Measurements from ENCODE around the gene E2F6. TPM values are rescaled to one million over a fixed set of nuclear protein-coding genes. Genes with fewer than 3 reads are reported as not detected.

E2F6 gene
- total RNA-seq (ENCODE audit: low replicate concordance), result 14.2 and 19.4 TPM in 2 replicates
- long read RNA-seq, transcript E2F6-202 (7 exons, 3,218 nt), result major isoform, 6 of 11 reads
- long read RNA-seq, partial matches to known transcripts, result 1 of 11 reads
- long read RNA-seq, other reads (novel, unspliced or antisense), result 2 of 11 reads

GRCh38 chr2:11465485-11466306 lies at the start of gene E2F6:
E2F6 (minus strand) TSS chr2:11466161; CDS start chr2:11465879, 282 bp downstream.
- DNase-seq (ENCODE audit: extremely low spot score, unreplicated experiment), result peak; percentile 98
- peaks cover 16% of the 10 kb centered on the region for H3K36me3 Mint-ChIP-seq
- no peak for TF ChIP-seq CTCF (conservative IDR thresholded peaks at IDR 0.05)
- peak within 1 kb of the TSS; percentile 90 for H3K27ac Mint-ChIP-seq
- H3K4me1 Mint-ChIP-seq (ENCODE audit: unreplicated experiment), result peaks cover 23% of the 10 kb centered on the region
- peak within 1 kb of the TSS; percentile 94 for H3K4me3 Mint-ChIP-seq
- no peaks in the 10 kb centered on the region for H3K9me3 Mint-ChIP-seq
- H3K27me3 Mint-ChIP-seq, result no peaks in the 10 kb centered on the region

GRCh38 chr2:11515490-11515981 lies 49.6 kb upstream of the E2F6 start:
- peaks cover 9% of the 10 kb centered on the region for H3K9me3 Mint-ChIP-seq
- peaks cover 5% of the 10 kb centered on the region for H3K36me3 Mint-ChIP-seq
- peaks cover 50% of the 10 kb centered on the region for H3K4me1 Mint-ChIP-seq (ENCODE audit: unreplicated experiment)
- H3K27ac Mint-ChIP-seq, result no peak overlapping the region
- DNase-seq (ENCODE audit: extremely low spot score, unreplicated experiment), result no peak
- H3K27me3 Mint-ChIP-seq, result no peaks in the 10 kb centered on the region
- H3K4me3 Mint-ChIP-seq, result no peak overlapping the region
- no peak for TF ChIP-seq CTCF (conservative IDR thresholded peaks at IDR 0.05)

DNA sequence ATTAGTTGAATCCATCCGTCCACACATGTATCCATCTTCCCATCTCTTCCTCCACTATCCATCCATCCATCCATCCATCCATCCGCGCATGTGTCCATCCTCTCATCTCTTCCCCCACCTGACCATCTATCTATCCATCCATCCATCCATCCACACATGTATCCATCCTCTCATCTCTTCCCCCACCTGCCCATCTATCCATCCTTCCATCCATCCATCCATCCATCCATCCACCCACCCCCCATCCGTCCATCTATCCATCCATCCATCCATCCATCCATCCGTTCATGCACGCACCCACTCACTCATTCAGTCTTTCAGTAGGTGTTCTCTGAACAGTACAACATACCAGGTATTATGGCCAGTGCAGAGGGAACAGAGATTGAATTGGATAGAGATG lies 48.9 kb upstream of the E2F6 start:
- no peak overlapping the region for H3K27ac Mint-ChIP-seq
- no peak for TF ChIP-seq CTCF (conservative IDR thresholded peaks at IDR 0.05)
- H3K27me3 Mint-ChIP-seq, result no peaks in the 10 kb centered on the region
- DNase-seq (ENCODE audit: extremely low spot score, unreplicated experiment), result no peak
- H3K9me3 Mint-ChIP-seq, result peaks cover 4% of the 10 kb centered on the region
- H3K36me3 Mint-ChIP-seq, result peaks cover 5% of the 10 kb centered on the region
- peaks cover 50% of the 10 kb centered on the region for H3K4me1 Mint-ChIP-seq (ENCODE audit: unreplicated experiment)
- no peak overlapping the region for H3K4me3 Mint-ChIP-seq

DNA sequence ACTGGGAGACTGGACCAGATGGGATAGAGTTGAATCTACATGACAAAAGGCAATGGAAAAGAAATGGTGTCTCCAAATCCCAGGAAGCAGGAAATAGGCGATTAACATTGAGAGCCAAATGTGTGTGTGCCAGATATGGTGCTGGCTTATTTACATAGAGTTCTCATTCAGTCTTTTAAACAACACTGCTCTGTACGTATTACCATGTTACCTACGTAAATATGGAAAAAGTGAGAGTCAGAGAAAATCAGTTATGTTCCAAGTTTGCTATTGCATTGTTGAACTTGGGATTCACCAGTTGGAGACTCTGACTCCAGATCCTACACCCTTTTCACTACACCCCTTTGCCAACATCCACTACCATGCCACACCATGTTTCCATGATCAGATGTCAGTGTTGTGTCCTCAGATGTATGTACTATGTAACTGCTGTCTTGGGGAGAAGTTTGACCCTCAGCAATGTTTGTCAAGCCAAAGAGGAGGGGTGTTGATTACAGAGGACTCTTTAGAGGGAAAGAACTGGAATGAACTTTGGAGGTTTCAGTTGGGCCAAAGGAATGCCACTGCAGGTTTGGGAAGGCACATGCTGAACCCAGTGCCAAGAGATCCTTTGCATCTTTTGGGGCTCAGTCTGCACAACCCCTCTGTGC lies 48.2 kb upstream of the E2F6 start:
- H3K4me1 Mint-ChIP-seq (ENCODE audit: unreplicated experiment), result peaks cover 50% of the 10 kb centered on the region
- no peak for TF ChIP-seq CTCF (conservative IDR thresholded peaks at IDR 0.05)
- DNase-seq (ENCODE audit: extremely low spot score, unreplicated experiment), result no peak
- peaks cover 5% of the 10 kb centered on the region for H3K36me3 Mint-ChIP-seq
- H3K9me3 Mint-ChIP-seq, result peaks cover 4% of the 10 kb centered on the region
- H3K27ac Mint-ChIP-seq, result no peak overlapping the region
- H3K27me3 Mint-ChIP-seq, result no peaks in the 10 kb centered on the region
- H3K4me3 Mint-ChIP-seq, result no peak overlapping the region

GRCh38 chr2:11513319-11513718 lies 47.4 kb upstream of the E2F6 start:
- peaks cover 5% of the 10 kb centered on the region for H3K36me3 Mint-ChIP-seq
- peaks cover 50% of the 10 kb centered on the region for H3K4me1 Mint-ChIP-seq (ENCODE audit: unreplicated experiment)
- H3K27ac Mint-ChIP-seq, result no peak overlapping the region
- no peak overlapping the region for H3K4me3 Mint-ChIP-seq
- DNase-seq (ENCODE audit: extremely low spot score, unreplicated experiment), result no peak
- H3K9me3 Mint-ChIP-seq, result peaks cover 4% of the 10 kb centered on the region
- no peak for TF ChIP-seq CTCF (conservative IDR thresholded peaks at IDR 0.05)
- no peaks in the 10 kb centered on the region for H3K27me3 Mint-ChIP-seq

All from type B pancreatic cell (in vitro differentiated cells).